Upper lobe of right lung (tissue), 1 donor: ENCODE results near the gene IER2. TPM values are rescaled to one million over a fixed set of nuclear protein-coding genes. Genes with fewer than 3 reads are reported as not detected.

ENCODE experiments used
- ATAC-seq: fragments of 200-7000 bp; cut with Tn5 transposase; one replicate; pipeline ENCODE4 v1.9.1; 2020; ENCODE audit warnings: mild to moderate bottlenecking, moderate library complexity
- DNase-seq: peaks from one replicate; pipeline ENCODE4 v3.0.0-alpha.2; 2020
- H3K27ac ChIP-seq: fragments of 200-600 bp; one replicate; pipeline ENCODE4 v1.8.0; 2022
- H3K27me3 ChIP-seq: fragments of 200-600 bp; one replicate; pipeline ENCODE4 v1.8.0; 2022; ENCODE audit warnings: mild to moderate bottlenecking
- H3K36me3 ChIP-seq: fragments of 200-600 bp; one replicate; pipeline ENCODE4 v1.8.0; 2022
- H3K4me1 ChIP-seq: fragments of 200-600 bp; one replicate; pipeline ENCODE4 v1.8.0; 2022
- H3K4me3 ChIP-seq: fragments of 200-600 bp; one replicate; pipeline ENCODE4 v1.8.0; 2022; ENCODE audit warnings: mild to moderate bottlenecking
- H3K9me3 ChIP-seq: fragments of 200-600 bp; one replicate; pipeline ENCODE4 v1.8.0; 2022
- CTCF ChIP-seq: fragments of 200-600 bp; IDR thresholded peaks from one replicate; pipeline ENCODE4 v1.8.0; 2022; ENCODE audit warnings: antibody characterized with exemption
- intact Hi-C: fragments of 100-400 bp; cut with DNase I; formaldehyde crosslinking; loops from one replicate; pipeline ENCODE4 v1.11.0; 2022
- total RNA-seq: library from RNA; stranded (reverse); fragmentation: NEBNext Ultra II Directional; extraction: Animal tissue kit (Norgen Biotek cat#: 25700); gene quantifications from one replicate; pipeline ENCODE4 v1.2.1, GENCODE V29; 2021
- donor health status: DM: no; HTN: yes; CAD: no; lungs with severe emphysema.

IER2 gene
- total RNA-seq, 1 donor from 2014 or later = 104 TPM

DNA sequence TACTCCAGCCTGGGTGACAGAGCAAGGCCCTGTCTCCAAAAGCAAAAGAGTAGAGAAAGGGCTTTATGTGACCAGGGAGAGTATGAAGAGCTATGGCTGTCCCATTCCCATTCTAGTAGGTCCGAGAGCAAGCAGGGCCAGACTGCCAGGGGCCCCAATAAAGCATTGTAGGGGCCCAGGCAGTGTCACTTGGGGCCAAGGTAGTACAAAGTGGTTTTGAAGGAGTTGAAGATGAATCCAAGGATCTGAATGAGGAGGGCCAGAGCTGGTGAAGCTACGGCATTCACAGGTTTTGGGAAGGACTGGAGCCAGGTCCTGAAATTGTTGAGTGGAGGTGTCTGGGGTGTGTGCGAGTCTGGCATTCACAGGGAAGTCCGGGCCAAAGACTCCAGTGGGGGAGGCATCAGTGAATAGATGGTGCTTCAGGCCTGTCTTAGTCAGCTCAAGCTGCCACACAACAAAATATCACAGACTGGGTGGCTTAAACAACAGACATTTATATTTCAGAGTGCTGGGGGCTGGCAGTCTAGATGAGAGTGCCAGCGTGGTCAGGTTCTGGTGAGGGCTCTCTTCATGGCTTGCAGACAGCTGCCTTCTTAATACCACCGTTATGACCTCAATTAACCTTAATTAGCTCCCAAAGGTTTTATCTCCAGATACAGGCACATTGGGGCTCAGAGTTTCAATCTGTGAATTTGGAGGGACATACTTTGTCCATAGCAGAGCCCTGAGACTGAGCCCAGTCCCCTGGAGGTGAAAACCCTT is 22.2 kb upstream of the IER2 start:
- Histone ChIP-seq H3K4me3 (no peak overlapping the region), H3K4me1 (peaks cover under 1% of the 10 kb centered on the region), H3K36me3 (peaks cover 5% of the 10 kb centered on the region), H3K9me3 (no peaks in the 10 kb centered on the region), H3K27ac (no peak overlapping the region), H3K27me3 (no peaks in the 10 kb centered on the region)
- ATAC-seq (no peak), DNase-seq (no peak)
- no peak for TF ChIP-seq CTCF
- intact Hi-C loops = no loop called here

DNA sequence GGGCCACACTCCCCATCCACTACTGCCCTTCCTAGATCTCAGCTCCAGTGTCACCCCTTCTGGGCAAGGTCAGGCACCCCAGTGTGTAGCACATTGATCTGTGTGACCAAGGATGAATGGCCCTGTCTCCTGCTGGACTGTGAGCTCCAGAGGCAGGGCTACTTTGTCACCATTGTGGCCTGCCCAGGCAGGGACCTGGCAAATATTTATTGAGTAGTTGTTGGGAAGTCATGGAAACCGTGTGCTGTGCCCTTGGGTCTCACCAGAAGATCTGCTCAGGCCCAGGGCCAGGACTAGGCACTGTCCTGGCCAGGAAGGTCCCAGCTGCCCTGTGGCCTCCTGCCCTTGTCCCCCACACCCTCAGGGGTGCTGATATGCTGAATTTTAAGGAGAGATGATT is 21.6 kb upstream of the IER2 start:
- Histone ChIP-seq H3K4me3 (no peak overlapping the region), H3K27me3 (no peaks in the 10 kb centered on the region), H3K4me1 (peaks cover 5% of the 10 kb centered on the region), H3K9me3 (no peaks in the 10 kb centered on the region), H3K27ac (no peak overlapping the region), H3K36me3 (peaks cover 5% of the 10 kb centered on the region)
- ATAC-seq = no peak
- DNase-seq = no peak
- intact Hi-C loops = no loop called here
- TF ChIP-seq CTCF = no peak

DNA sequence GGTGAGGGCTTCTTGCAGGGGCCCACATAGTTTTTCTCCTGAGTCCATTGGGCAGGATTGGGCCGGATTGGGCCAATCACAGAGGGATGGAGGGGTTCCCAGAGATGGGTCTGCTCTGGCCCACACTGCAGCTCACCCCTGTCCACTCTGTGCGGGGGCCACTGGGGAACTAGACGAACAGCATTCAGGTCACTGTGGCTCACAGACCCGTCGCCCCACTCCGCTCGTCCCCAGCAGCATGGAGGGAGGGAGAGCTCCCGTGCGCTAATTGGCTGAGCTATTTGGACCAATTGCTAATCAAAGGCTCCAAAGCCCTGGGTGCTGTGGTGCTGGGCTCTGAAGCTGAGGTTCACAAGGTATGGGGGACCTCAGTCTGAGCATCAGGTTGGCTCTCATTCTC is 20.8 kb upstream of the IER2 start:
- no peak for TF ChIP-seq CTCF
- DNase-seq (no peak), ATAC-seq (no peak)
- Histone ChIP-seq H3K36me3 (peaks cover 5% of the 10 kb centered on the region), H3K4me3 (no peak overlapping the region), H3K27ac (no peak overlapping the region), H3K4me1 (peaks cover 5% of the 10 kb centered on the region), H3K9me3 (no peaks in the 10 kb centered on the region), H3K27me3 (no peaks in the 10 kb centered on the region)
- intact Hi-C loops = no loop called here

DNA sequence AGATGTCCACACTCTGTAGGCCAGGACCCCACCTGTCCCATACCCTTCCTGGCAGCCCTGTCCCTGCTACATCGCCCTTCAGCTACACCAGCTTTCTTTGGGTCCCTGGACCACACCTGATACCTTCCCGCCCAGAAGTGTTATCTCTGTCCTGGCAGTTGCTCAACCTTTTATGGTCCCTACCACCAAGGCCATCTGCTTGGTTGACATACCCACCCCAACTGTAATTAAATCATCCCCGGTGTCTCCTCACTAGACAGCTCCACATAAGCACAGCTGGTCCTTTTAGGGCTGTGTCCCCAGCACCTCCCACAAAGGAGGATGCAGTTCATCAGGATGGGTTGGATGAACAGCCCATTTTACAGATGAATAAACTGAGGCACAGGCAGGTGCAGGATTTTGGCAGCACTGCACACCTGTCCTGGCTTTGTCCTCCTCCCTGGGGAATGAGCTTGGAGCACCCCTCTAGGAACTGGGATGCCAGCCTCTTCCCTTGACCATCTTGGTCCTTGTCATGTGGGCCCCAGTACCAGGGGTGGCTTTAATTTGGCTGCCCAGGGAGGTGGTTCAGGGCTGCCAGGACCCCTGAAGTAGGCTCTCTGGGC is 19.2 kb upstream of the IER2 start:
- intact Hi-C loops = no loop called here
- no peak for ATAC-seq
- no peak for DNase-seq

DNA sequence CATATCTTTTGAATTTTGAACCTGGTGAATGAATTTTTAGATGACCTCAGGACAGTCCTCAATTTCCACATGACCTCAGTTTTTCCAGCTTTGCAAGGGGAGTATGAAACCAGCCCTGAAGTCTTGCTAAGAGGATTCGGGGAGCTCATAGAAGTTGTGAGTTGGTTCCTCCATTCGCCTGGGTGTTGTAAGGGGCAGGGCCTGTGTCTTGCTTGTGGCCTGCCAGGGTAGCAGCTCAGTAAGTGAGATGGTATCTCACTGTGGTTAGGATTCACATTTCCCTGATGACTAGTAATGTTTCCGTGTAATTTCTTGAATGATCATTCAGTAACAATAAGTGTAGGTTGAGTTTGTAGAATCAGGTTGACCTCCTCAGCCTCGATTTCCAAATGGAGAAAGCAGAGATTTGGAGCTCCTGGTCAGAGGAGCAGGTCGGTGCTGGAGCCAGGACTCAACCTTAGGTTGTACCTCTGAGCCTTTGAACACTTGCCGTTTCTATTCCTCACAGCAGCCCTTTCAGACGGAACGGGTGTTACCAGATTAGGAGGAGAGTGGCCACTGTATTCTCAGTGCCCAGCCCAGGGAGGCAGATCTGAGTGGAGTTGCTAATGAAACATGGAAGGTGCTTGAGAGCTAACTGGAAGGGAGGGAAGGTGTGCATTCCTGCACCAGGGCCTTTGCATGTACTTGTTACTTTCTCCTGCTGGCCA is 17.6 kb upstream of the IER2 start:
- no peaks in the 10 kb centered on the region for H3K27me3 ChIP-seq
- peaks cover 5% of the 10 kb centered on the region for H3K4me1 ChIP-seq
- intact Hi-C loops = no loop called here
- no peak for ATAC-seq
- H3K9me3 ChIP-seq = no peaks in the 10 kb centered on the region
- H3K36me3 ChIP-seq = peaks cover 20% of the 10 kb centered on the region
- TF ChIP-seq CTCF = no peak
- H3K4me3 ChIP-seq = no peak overlapping the region
- no peak for DNase-seq
- peak overlapping the region; percentile 58 for H3K27ac ChIP-seq

More for the DNA sequence above, 19.2 kb upstream of the IER2 start:
- Histone ChIP-seq H3K27me3 (no peaks in the 10 kb centered on the region), H3K27ac (no peak overlapping the region), H3K36me3 (peaks cover 9% of the 10 kb centered on the region), H3K9me3 (no peaks in the 10 kb centered on the region), H3K4me3 (no peak overlapping the region), H3K4me1 (peaks cover 5% of the 10 kb centered on the region)
- TF ChIP-seq CTCF = no peak
